GM23338 (cell line): ENCODE data around the gene CBX6. TPM values are rescaled to one million over a fixed set of nuclear protein-coding genes. Genes with fewer than 3 reads are reported as not detected.

Experiments used
- ATAC-seq: fragments of 200-7000 bp; cut with Tn5 transposase; 3 replicates; pipeline ENCODE4 v1.9.1; 2020
- DNase-seq: peaks from one replicate; pipeline ENCODE4 v3.0.0-alpha.2; 2015; ENCODE audit warnings: low spot score
- H2AFZ ChIP-seq: fragments of 200-600 bp; sonication (generic); 2 replicates; pipeline ENCODE4 v1.8.0; 2016; ENCODE audit warnings: antibody characterized with exemption, mild to moderate bottlenecking, moderate library complexity
- H3F3A ChIP-seq: fragments of 200-600 bp; sonication (generic); replicated peaks from 2 replicates; pipeline ENCODE4 v1.8.0; 2017; ENCODE audit warnings: antibody characterized with exemption, mixed run types, low read depth
- H3K27ac ChIP-seq: fragments of 200-600 bp; sonication (generic); 2 replicates; pipeline ENCODE4 v1.6.1; 2016; ENCODE audit warnings: low read depth
- H3K27me3 ChIP-seq: fragments of 200-600 bp; sonication (generic); 2 replicates; pipeline ENCODE4 v1.8.0; 2016; ENCODE audit warnings: mild to moderate bottlenecking, mixed run types, moderate library complexity; ENCODE audit not compliant: insufficient read depth
- H3K36me3 ChIP-seq: fragments of 200-600 bp; sonication (generic); 2 replicates; pipeline ENCODE4 v1.8.0; 2016; ENCODE audit warnings: mild to moderate bottlenecking; ENCODE audit not compliant: insufficient read depth
- H3K4me1 ChIP-seq: fragments of 200-600 bp; sonication (generic); 2 replicates; pipeline ENCODE4 v1.8.0; 2016; ENCODE audit warnings: mild to moderate bottlenecking, moderate library complexity; ENCODE audit not compliant: insufficient read depth
- H3K4me2 ChIP-seq: fragments of 200-600 bp; sonication (generic); 2 replicates; pipeline ENCODE4 v1.7.1; 2017; ENCODE audit warnings: mixed run types
- H3K4me3 ChIP-seq: fragments of 200-600 bp; sonication (generic); 2 replicates; pipeline ENCODE4 v1.6.1; 2016; ENCODE audit warnings: mixed run types
- H3K79me2 ChIP-seq: fragments of 200-600 bp; sonication (generic); replicated peaks from 2 replicates; pipeline ENCODE4 v1.8.0; 2017; ENCODE audit warnings: mild to moderate bottlenecking; ENCODE audit not compliant: insufficient read depth
- H3K9me2 ChIP-seq: fragments of 200-600 bp; sonication (generic); 2 replicates; pipeline ENCODE4 v1.8.0; 2017; ENCODE audit not compliant: insufficient read depth
- H4K20me1 ChIP-seq: fragments of 200-600 bp; sonication (generic); replicated peaks from 2 replicates; pipeline ENCODE4 v1.8.0; 2017; ENCODE audit warnings: mild to moderate bottlenecking; ENCODE audit not compliant: insufficient read depth
- H3K27ac Mint-ChIP-seq: 2 replicates; pipeline ENCODE4 v1.8.0; 2020; ENCODE audit warnings: inconsistent platforms, mild to moderate bottlenecking, moderate library complexity, mixed read lengths
- H3K27me3 Mint-ChIP-seq: 3 replicates; pipeline ENCODE4 v1.8.0; 2022; ENCODE audit warnings: low read depth, mild to moderate bottlenecking, moderate library complexity, mixed read lengths, inconsistent platforms; ENCODE audit not compliant: insufficient read depth, poor library complexity
- H3K36me3 Mint-ChIP-seq: 3 replicates; pipeline ENCODE4 v1.8.0; 2021; ENCODE audit warnings: low read depth, mild to moderate bottlenecking, inconsistent platforms, moderate library complexity, mixed read lengths
- H3K4me1 Mint-ChIP-seq: 3 replicates; pipeline ENCODE4 v1.8.0; 2020; ENCODE audit warnings: mild to moderate bottlenecking, inconsistent platforms, mixed read lengths
- H3K4me3 Mint-ChIP-seq: 3 replicates; pipeline ENCODE4 v1.8.0; 2021; ENCODE audit warnings: moderate library complexity, mild to moderate bottlenecking, inconsistent platforms, mixed read lengths
- H3K9me3 Mint-ChIP-seq: 3 replicates; pipeline ENCODE4 v1.8.0; 2020; ENCODE audit warnings: moderate library complexity, mild to moderate bottlenecking, inconsistent platforms, mixed read lengths
- CREB1 ChIP-seq: fragments of 250-450 bp; sonication (Bioruptor Pico); IDR thresholded peaks from 2 replicates; pipeline ENCODE4 v1.5.0; 2020; ENCODE audit warnings: low read depth, mild to moderate bottlenecking, moderate library complexity
- CTCF ChIP-seq, 2 experiments: fragments of 200-600 bp in 1 of 2; sonication (generic) in 1 of 2; conservative IDR thresholded peaks; 2 replicates each; pipeline versions ENCODE4 v1.5.1 to v1.6.1; 2016 to 2017; ENCODE audit warnings: antibody characterized with exemption in 2 of 2, low read depth in 2 of 2, mild to moderate bottlenecking in 2 of 2, moderate library complexity in 1 of 2
- ETS1 ChIP-seq: IDR thresholded peaks from 2 replicates; pipeline ENCODE4 v1.6.1; 2016; ENCODE audit warnings: antibody characterized with exemption
- JUNB ChIP-seq: IDR thresholded peaks from one replicate; pipeline ENCODE4 v1.6.1; 2016; ENCODE audit warnings: antibody characterized with exemption; ENCODE audit not compliant: unreplicated experiment
- NANOG ChIP-seq: IDR thresholded peaks from 2 replicates; pipeline ENCODE4 v1.6.1; 2016; ENCODE audit warnings: antibody characterized with exemption, borderline replicate concordance
- POLR2AphosphoS5 ChIP-seq: IDR thresholded peaks from 2 replicates; pipeline ENCODE4 v1.6.1; 2016; ENCODE audit warnings: antibody characterized with exemption, low read depth
- STAT1 ChIP-seq: IDR thresholded peaks from one replicate; pipeline ENCODE4 v1.6.1; 2016; ENCODE audit warnings: antibody characterized with exemption; ENCODE audit not compliant: unreplicated experiment
- ZNF331 ChIP-seq: fragments of 250-450 bp; sonication (Bioruptor Pico); IDR thresholded peaks from 2 replicates; pipeline ENCODE4 v1.5.0; 2020; ENCODE audit warnings: low read depth, mild to moderate bottlenecking, moderate library complexity
- ZNF462 ChIP-seq: fragments of 250-450 bp; sonication (Bioruptor Pico); IDR thresholded peaks from 2 replicates; pipeline ENCODE4 v1.5.0; 2020; ENCODE audit warnings: mild to moderate bottlenecking, moderate library complexity
- polyA plus RNA-seq: library from polyadenylated mRNA; unstranded; fragments of >200 nt; fragmentation: Nextera tagmentation; extraction: Ambion mirVana; gene quantifications from 2 replicates; pipeline ENCODE4 v1.2.1, GENCODE V29; 2016
- total RNA-seq: library from RNA; depleted of rRNA; stranded (reverse); fragments of >200 nt; shearing (Covaris generic); gene quantifications from 2 replicates; pipeline ENCODE4 v1.2.3, GENCODE V29; 2014

The CBX6 gene
- total and polyA plus RNA-seq, 2 experiments from 2014 or later: 18.5 to 23.0 TPM

GRCh38 chr22:38842512-38843200 lies 29.4 kb downstream of the CBX6 start (continued):
- no peak for TF ChIP-seq JUNB
- no peak for TF ChIP-seq NANOG
- no peak for TF ChIP-seq CTCF (conservative IDR thresholded peaks at IDR 0.05; ENCODE audit: low read depth in 2 of 2)

- peaks cover 46% of the 10 kb centered on the region for H3K27me3 Mint-ChIP-seq
- ATAC-seq (no peak), DNase-seq (no peak)
- peaks cover 4% of the 10 kb centered on the region; the same call in 1 of the 2 replicates for H4K20me1 ChIP-seq
- no peak overlapping the region for H3K27ac Mint-ChIP-seq
- no peaks in the 10 kb centered on the region for H3K79me2 ChIP-seq
- peaks cover 12% of the 10 kb centered on the region; the same call in 1 of the 2 replicates for H3K4me1 ChIP-seq
- H3K36me3 ChIP-seq: no peaks in the 10 kb centered on the region
- peaks cover 28% of the 10 kb centered on the region for H3K4me1 Mint-ChIP-seq
- H3K4me3 Mint-ChIP-seq: peak overlapping the region; percentile 30; the same call in 1 of the 3 replicates
- no peak overlapping the region for H3K4me2 ChIP-seq
- no peaks in the 10 kb centered on the region for H3F3A ChIP-seq
- H2AFZ ChIP-seq: no peak overlapping the region
- no peak overlapping the region for H3K27ac ChIP-seq
- peaks cover 50% of the 10 kb centered on the region for H3K27me3 ChIP-seq
- no peaks in the 10 kb centered on the region for H3K9me3 Mint-ChIP-seq
- H3K36me3 Mint-ChIP-seq: no peaks in the 10 kb centered on the region; the same call in 2 of the 3 replicates
- H3K4me3 ChIP-seq: no peak overlapping the region
- no peaks in the 10 kb centered on the region for H3K9me2 ChIP-seq
- no peak for TF ChIP-seq ETS1
- TF ChIP-seq NANOG: no peak
- no peak for TF ChIP-seq CTCF (conservative IDR thresholded peaks at IDR 0.05; ENCODE audit: low read depth in 2 of 2)
- TF ChIP-seq POLR2AphosphoS5: no peak
- no peak for TF ChIP-seq STAT1
- no peak for TF ChIP-seq ZNF462 (CRISPR knock-in tag)
- TF ChIP-seq CREB1 (CRISPR knock-in tag): no peak
- TF ChIP-seq ZNF331 (CRISPR knock-in tag): no peak
Measured at GRCh38 chr22:38841635-38842034, 30.4 kb downstream of the CBX6 start.
